AG04450 (cell line): Measurements from ENCODE around the gene ATP8A2. TPM values are rescaled to one million over a fixed set of nuclear protein-coding genes. Genes with fewer than 3 reads are reported as not detected.

Experiments used
- CTCF ChIA-PET: fragments of 300-600, 350-600 bp; formaldehyde crosslinking; extraction: SDS; loops from one replicate; lab custom pipeline; 2022; ENCODE audit warnings: antibody characterized with exemption, inconsistent platforms; lab: Charles Lee
- POLR2A ChIA-PET: fragments of 350-600 bp; formaldehyde crosslinking; extraction: SDS; loops from one replicate; lab custom pipeline; 2021; ENCODE audit warnings: antibody characterized with exemption, inconsistent platforms; lab: Yijun Ruan, JAX
- DNase-seq: peaks from one replicate; pipeline ENCODE4 v3.0.0-alpha.2; 2011; ENCODE audit warnings: low read depth, low spot score
- H3K27ac ChIP-seq: one replicate; pipeline ENCODE4 v1.5.1; 2012; ENCODE audit warnings: low read depth, low read length, control low read depth
- H3K27me3 ChIP-seq: one replicate; pipeline ENCODE4 v1.6.0; 2012; ENCODE audit warnings: low read length; ENCODE audit not compliant: control insufficient read depth, insufficient read depth
- H3K4me3 ChIP-seq: 2 replicates; pipeline ENCODE4 v1.5.1; 2011; ENCODE audit warnings: mild to moderate bottlenecking, low read depth, low read length, control low read depth
- H3K9me3 ChIP-seq: 2 replicates; pipeline ENCODE4 v1.5.1; 2012; ENCODE audit warnings: low read length; ENCODE audit not compliant: control insufficient read depth, insufficient read depth
- CTCF ChIP-seq: IDR thresholded peaks from 2 replicates; pipeline ENCODE4 v1.5.1; 2011; ENCODE audit warnings: low read depth, low read length, control low read depth, inconsistent platforms
- polyA plus RNA-seq: library from polyadenylated mRNA; depleted of rRNA; stranded (reverse); fragments of >200 nt; gene quantifications from 2 replicates; pipeline ENCODE4 v1.2.3, GENCODE V29; 2011

The ATP8A2 gene
- polyA plus RNA-seq, 1 experiment = 0.19 TPM

GRCh38 chr13:25699600-25699999 lies 327.8 kb downstream of the ATP8A2 start:
- ChIA-PET CTCF (no interaction called here), POLR2A (no interaction called here)
- Histone ChIP-seq H3K4me3 (no peak overlapping the region), H3K27me3 (no peaks in the 10 kb centered on the region), H3K27ac (no peak overlapping the region), H3K9me3 (no peaks in the 10 kb centered on the region)
- TF ChIP-seq CTCF = no peak
- DNase-seq = no peak

- no peaks in the 10 kb centered on the region for H3K9me3 ChIP-seq
- no peaks in the 10 kb centered on the region for H3K27me3 ChIP-seq
- no peak overlapping the region for H3K4me3 ChIP-seq
- ChIA-PET CTCF (no interaction called here), POLR2A (no interaction called here)
- H3K27ac ChIP-seq = no peak overlapping the region
- no peak for TF ChIP-seq CTCF
- no peak for DNase-seq
Observed at GRCh38 chr13:25701304-25701703, 329.5 kb downstream of the ATP8A2 start.

GRCh38 chr13:25702386-25702785 lies 330.6 kb downstream of the ATP8A2 start:
- no peak overlapping the region for H3K27ac ChIP-seq
- no peaks in the 10 kb centered on the region for H3K9me3 ChIP-seq
- no peak overlapping the region for H3K4me3 ChIP-seq
- no peak for TF ChIP-seq CTCF
- no peak for DNase-seq
- ChIA-PET CTCF (interaction anchor here (0.6 kb wide), 1 partner anchor 596 kb away, joined by 3 read pairs; no protein-coding TSS in a partner anchor), POLR2A (no interaction called here)
- H3K27me3 ChIP-seq = no peaks in the 10 kb centered on the region

GRCh38 chr13:25707726-25708125 lies 336.0 kb downstream of the ATP8A2 start:
- POLR2A ChIA-PET = no interaction called here
- DNase-seq = no peak
- Histone ChIP-seq H3K4me3 (no peak overlapping the region), H3K9me3 (no peaks in the 10 kb centered on the region), H3K27ac (no peak overlapping the region), H3K27me3 (no peaks in the 10 kb centered on the region)
- no peak for TF ChIP-seq CTCF
- CTCF ChIA-PET = interaction anchor here (0.9 kb wide), 1 partner anchor 125 kb away, joined by 3 read pairs; no protein-coding TSS in a partner anchor

GRCh38 chr13:25708268-25708667 lies 336.5 kb downstream of the ATP8A2 start:
- ChIA-PET POLR2A (no interaction called here), CTCF (no interaction called here)
- no peak for DNase-seq
- no peak for TF ChIP-seq CTCF
- Histone ChIP-seq H3K27ac (no peak overlapping the region), H3K27me3 (no peaks in the 10 kb centered on the region), H3K9me3 (no peaks in the 10 kb centered on the region), H3K4me3 (no peak overlapping the region)
